SK-N-MC (cell line): Measurements from ENCODE around the gene CGRRF1.

ENCODE experiments used
- EZH2 ChIP-seq: fragments of 200-600 bp; sonication (generic); IDR thresholded peaks from one replicate; pipeline ENCODE4 v1.6.1; 2017; ENCODE audit warnings: antibody characterized with exemption
- POLR2AphosphoS5 ChIP-seq: IDR thresholded peaks from 2 replicates; pipeline ENCODE4 v1.6.1; 2012; ENCODE audit warnings: mild to moderate bottlenecking, low read depth, low read length, borderline replicate concordance

DNA sequence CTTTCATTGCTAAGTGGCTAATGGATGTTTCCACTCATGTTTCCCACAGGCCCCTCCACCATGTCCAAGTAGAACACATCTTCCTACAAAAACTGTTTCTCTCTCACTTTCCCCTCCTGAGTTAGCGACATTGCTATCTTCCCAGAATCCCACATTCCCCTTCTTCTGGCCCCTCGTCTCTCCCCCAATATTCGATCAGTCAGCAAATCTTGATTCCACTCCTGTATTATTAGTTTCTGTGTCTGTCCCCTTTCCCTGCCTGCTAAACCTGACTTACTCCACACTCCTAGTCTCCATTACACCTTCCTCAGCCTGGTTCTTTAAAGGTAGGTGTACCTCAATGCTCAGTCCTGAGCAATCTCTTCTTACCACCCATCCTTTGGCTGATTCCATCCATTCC, 37.9 kb downstream of the CGRRF1 start:
- no peak for TF ChIP-seq EZH2
- TF ChIP-seq POLR2AphosphoS5, result no peak
